ENCODE measurements around the gene ZNF532. TPM values are rescaled to one million over a fixed set of nuclear protein-coding genes. Genes with fewer than 3 reads are reported as not detected.
"Not testable (repeated sequence)": the region's sequence is repeated elsewhere in the genome, so short reads cannot be mapped to it uniquely, and the experiment has no call there.

Gene ZNF532, protein sequence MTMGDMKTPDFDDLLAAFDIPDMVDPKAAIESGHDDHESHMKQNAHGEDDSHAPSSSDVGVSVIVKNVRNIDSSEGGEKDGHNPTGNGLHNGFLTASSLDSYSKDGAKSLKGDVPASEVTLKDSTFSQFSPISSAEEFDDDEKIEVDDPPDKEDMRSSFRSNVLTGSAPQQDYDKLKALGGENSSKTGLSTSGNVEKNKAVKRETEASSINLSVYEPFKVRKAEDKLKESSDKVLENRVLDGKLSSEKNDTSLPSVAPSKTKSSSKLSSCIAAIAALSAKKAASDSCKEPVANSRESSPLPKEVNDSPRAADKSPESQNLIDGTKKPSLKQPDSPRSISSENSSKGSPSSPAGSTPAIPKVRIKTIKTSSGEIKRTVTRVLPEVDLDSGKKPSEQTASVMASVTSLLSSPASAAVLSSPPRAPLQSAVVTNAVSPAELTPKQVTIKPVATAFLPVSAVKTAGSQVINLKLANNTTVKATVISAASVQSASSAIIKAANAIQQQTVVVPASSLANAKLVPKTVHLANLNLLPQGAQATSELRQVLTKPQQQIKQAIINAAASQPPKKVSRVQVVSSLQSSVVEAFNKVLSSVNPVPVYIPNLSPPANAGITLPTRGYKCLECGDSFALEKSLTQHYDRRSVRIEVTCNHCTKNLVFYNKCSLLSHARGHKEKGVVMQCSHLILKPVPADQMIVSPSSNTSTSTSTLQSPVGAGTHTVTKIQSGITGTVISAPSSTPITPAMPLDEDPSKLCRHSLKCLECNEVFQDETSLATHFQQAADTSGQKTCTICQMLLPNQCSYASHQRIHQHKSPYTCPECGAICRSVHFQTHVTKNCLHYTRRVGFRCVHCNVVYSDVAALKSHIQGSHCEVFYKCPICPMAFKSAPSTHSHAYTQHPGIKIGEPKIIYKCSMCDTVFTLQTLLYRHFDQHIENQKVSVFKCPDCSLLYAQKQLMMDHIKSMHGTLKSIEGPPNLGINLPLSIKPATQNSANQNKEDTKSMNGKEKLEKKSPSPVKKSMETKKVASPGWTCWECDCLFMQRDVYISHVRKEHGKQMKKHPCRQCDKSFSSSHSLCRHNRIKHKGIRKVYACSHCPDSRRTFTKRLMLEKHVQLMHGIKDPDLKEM (N-terminal part only)
- 100 to 1,000 TPM in 2 of 3 donors, 10 to 100 TPM in 1; 86.6 to 104 (median 102) TPM for polyA plus RNA-seq (ENCODE audit: insufficient read length in 3 of 3)

- DNase-seq (ENCODE audit: low read depth in 3 of 3, low spot score in 2 of 3) = peak in 1 of 3 donors; percentile 80
Measured at GRCh38 chr18:58864146-58865032, at the start of gene ZNF532. ZNF532 (plus strand) TSS chr18:58864877. CDS start in a region left out here.

DNA sequence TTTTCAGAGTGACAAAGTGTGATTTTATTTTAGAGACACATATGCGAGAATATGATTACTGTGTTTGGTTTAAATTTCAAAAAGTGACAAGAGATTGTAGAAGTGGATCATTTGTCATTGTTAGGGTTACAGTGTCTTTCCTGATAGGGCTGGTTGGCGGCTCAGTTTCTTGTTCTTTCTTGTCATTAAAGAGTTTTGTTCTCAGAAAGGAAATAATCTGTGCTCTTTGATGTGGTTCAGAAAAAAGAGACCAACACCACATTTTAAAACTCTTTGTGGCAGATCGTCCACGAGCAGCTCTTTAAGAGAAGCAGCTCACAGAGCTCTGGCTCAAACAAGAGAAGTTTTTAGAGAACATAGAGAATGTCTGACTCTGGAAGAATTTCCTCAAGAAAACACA lies 45.6 kb upstream of the ZNF532 start:
- no peak for DNase-seq (ENCODE audit: low read depth in 3 of 3, low spot score in 2 of 3)

GRCh38 chr18:58820251-58820650 lies 44.4 kb upstream of the ZNF532 start:
- no peak for DNase-seq (ENCODE audit: low read depth in 3 of 3, low spot score in 2 of 3)

GRCh38 chr18:58822944-58823343 lies 41.7 kb upstream of the ZNF532 start:
- DNase-seq (ENCODE audit: low read depth in 3 of 3, low spot score in 2 of 3) = no peak

- DNase-seq (ENCODE audit: low read depth in 3 of 3, low spot score in 2 of 3) = peak in 1 of 3 donors; percentile 40
Measured at GRCh38 chr18:58823412-58823811, 41.3 kb upstream of the ZNF532 start.

DNA sequence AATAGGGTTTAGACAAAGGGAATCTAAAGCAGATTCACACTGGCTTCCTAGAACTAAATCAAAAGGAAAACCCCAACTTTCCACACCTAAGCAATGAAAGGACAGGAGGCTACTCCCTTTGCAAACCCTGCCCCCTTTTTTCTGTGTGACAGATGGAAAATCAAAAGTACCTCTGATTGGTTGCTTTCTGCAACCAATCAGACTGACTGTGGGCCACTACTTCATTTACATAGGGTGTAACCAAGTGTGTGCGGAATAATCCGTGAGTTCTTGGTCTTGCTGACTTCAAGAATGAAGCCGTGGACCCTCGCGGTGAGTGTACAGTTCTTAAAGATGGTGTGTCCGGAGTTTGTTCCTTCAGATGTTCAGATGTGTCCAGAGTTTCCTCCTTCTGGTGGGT lies 37.8 kb upstream of the ZNF532 start:
- not testable (repeated sequence) for DNase-seq (ENCODE audit: low read depth in 3 of 3, low spot score in 2 of 3)

- no peak for DNase-seq (ENCODE audit: low read depth in 3 of 3, low spot score in 2 of 3)
Measured at GRCh38 chr18:58827428-58827827, 37.2 kb upstream of the ZNF532 start.

- DNase-seq (ENCODE audit: low read depth in 3 of 3, low spot score in 2 of 3) = no peak
Measured at GRCh38 chr18:58827886-58828285, 36.8 kb upstream of the ZNF532 start.

GRCh38 chr18:58828399-58829121 lies 36.1 kb upstream of the ZNF532 start:
- no peak for DNase-seq (ENCODE audit: low read depth in 3 of 3, low spot score in 2 of 3)

DNA sequence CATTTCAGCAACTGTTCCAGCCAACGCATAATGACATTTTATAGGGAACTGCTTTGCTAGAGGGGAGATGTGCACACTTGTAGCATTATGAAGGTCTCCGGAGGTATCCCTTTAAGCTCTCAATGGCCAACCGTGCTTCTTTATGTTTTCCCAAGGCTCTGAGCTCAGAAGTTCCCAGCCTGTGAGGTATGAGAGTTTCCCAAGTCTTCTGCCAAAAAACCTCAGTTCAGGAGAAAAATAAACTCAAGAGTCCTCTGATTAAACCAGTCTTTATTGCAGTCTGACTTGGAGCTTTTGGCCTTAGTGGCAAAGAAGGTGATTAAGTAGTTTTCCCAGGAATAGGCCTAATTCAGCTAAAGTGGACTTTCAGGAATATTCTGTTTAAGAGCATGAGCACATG lies 35.4 kb upstream of the ZNF532 start:
- no peak for DNase-seq (ENCODE audit: low read depth in 3 of 3, low spot score in 2 of 3)

DNA sequence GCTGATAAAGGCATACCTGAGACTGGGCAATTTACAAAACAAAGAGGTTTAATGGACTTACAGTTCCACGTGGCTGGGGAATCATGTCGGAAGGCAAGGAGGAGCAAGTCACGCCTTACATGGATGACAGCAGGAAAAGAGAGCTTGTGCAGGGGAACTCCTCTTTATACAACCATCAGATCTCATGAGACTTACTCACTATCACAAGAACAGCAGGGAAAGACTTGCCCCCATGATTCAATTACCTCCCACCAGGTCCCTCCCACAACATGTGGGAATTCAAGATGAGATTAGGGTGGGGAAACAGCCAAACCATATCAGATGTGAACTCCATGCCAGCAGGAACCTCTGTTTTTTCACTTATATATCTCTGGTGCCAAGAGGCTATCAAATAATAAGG lies 34.8 kb upstream of the ZNF532 start:
- DNase-seq (ENCODE audit: low read depth in 3 of 3, low spot score in 2 of 3) = not testable (repeated sequence)

DNA sequence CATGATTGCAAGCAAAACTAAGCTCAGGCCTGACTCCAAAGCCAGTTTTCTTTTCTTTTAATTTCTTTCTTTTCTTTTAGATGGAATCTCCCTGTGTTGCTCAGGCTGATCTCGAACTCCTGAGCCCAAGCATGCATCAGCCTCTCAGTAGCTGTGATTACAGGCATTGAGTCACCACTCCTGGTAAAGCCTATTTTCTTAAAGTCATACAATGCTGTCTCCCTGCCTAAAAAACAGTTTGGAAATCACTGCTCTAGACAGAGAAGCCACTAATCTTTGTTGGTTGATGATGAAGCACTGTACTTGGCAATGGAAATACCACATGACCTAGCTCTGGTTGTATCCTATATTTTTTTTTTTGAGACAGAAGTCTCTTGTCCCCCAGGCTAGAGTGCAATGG lies 33.1 kb upstream of the ZNF532 start:
- no peak for DNase-seq (ENCODE audit: low read depth in 3 of 3, low spot score in 2 of 3)

- DNase-seq (ENCODE audit: low read depth in 3 of 3, low spot score in 2 of 3) = no peak
Measured at GRCh38 chr18:58838165-58838860, 26.4 kb upstream of the ZNF532 start.

DNA sequence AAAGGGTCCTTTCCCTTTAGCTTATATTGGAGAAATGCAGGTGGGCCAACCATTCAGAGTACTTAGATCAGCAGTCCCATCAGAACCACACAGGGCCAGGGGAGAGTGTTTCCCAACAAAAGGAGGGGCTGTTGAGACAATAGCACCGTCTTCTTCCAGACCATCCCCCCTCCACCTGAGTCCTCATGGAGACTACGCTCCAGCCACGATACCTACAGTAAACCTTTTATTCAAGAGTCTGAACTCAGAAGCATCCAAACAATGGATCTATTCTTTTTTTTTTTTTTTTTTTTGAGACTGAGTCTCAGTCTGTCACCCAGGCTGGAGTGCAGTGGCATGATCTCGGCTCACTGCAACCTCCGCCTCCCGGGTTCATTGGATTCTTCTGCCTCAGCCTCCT lies 25.7 kb upstream of the ZNF532 start:
- DNase-seq (ENCODE audit: low read depth in 3 of 3, low spot score in 2 of 3) = no peak

DNA sequence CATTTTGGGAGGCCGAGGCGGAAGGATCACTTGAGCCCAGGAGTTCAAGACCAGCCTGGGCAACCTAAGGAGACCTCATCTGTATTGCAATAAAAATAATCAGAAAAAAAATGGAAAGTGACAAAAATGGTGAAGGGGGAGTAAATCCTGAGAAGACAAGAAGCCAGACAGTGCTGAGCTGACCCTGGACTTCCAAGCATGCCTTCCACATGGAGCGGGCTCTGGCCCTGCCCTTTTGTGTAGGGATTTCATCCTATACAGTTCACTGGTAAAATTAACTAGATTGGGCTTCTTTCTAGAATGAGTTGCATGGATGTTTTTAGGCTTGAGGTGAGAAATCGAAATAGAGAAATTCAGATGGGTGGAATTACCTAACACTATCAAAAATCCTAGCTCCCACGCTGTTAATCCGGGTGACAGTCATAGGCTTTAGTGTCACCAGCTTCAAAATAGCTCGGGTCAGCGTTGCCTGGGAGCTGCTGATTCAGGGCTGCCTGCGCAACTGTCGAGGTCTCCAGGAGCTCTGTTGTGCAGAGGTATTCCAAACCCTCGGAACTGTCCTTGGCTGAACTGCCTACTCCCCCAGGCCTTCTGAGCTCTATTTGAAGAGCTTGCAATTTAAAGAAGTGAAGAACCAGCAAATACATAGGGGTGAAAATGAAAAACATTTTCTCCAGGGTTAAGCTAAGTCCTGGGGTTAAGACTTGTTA lies 21.5 kb upstream of the ZNF532 start:
- no peak for DNase-seq (ENCODE audit: low read depth in 3 of 3, low spot score in 2 of 3)

- no peak for DNase-seq (ENCODE audit: low read depth in 3 of 3, low spot score in 2 of 3)
Measured at GRCh38 chr18:58843688-58844035, 21.0 kb upstream of the ZNF532 start.

GRCh38 chr18:58844871-58845270 lies 19.8 kb upstream of the ZNF532 start:
- no peak for DNase-seq (ENCODE audit: low read depth in 3 of 3, low spot score in 2 of 3)

Data from right renal cortex interstitium (tissue), 3 donors.